Esophagus muscularis mucosa (tissue), 4 donors: ENCODE results near the gene ITSN2. TPM values are rescaled to one million over a fixed set of nuclear protein-coding genes. Genes with fewer than 3 reads are reported as not detected.
"Not testable (repeated sequence)": the region's sequence is repeated elsewhere in the genome, so short reads cannot be mapped to it uniquely, and the experiment has no call there.

Experiments used
- DNase-seq: peaks from one replicate; pipeline ENCODE4 v3.0.0-alpha.2; 2017; ENCODE audit errors: extremely low spot score
- H3K27ac ChIP-seq, 4 donors: fragments of 200-600 bp; sonication (generic); replicated peaks in 1 of 4; 1 replicate in 3 of 4; 2 replicates in 1 of 4; pipeline ENCODE4 v1.5.1; 2016 to 2019; ENCODE audit warnings: mild to moderate bottlenecking in 1 of 4
- H3K27me3 ChIP-seq, 4 donors: fragments of 200-600 bp; sonication (generic); one replicate each; pipeline versions ENCODE4 v1.5.1 to v1.6.0; 2016 to 2019
- H3K36me3 ChIP-seq, 4 donors: fragments of 200-600 bp; sonication (generic); one replicate each; pipeline ENCODE4 v1.5.1; 2016 to 2019
- H3K4me1 ChIP-seq, 4 donors: fragments of 200-600 bp; sonication (generic); one replicate each; pipeline ENCODE4 v1.5.1; 2016 to 2019
- H3K4me3 ChIP-seq, 4 donors: fragments of 200-600 bp; sonication (generic); 1 replicate in 2 of 4; 2 replicates in 2 of 4; pipeline ENCODE4 v1.5.1; 2016 to 2019; ENCODE audit warnings: mild to moderate bottlenecking in 4 of 4, moderate library complexity in 1 of 4
- H3K9me3 ChIP-seq, 4 donors: fragments of 200-600 bp; sonication (generic); 1 replicate in 3 of 4; 2 replicates in 1 of 4; pipeline ENCODE4 v1.5.1; 2016 to 2019
- CTCF ChIP-seq, 3 experiments: fragments of 200-600 bp in 2 of 3; fragments of 450-650 bp in 1 of 3; sonication (generic) in 2 of 3; IDR thresholded peaks; one replicate each; pipeline ENCODE4 v1.5.1; 2017 to 2019; ENCODE audit warnings: antibody characterized with exemption in 3 of 3, mild to moderate bottlenecking in 2 of 3, moderate library complexity in 1 of 3
- EP300 ChIP-seq: sonication (generic); formaldehyde crosslinking; IDR thresholded peaks from one replicate; pipeline ENCODE4 v1.6.1; 2017; ENCODE audit warnings: antibody characterized with exemption
- POLR2A ChIP-seq: fragments of 450-650 bp; IDR thresholded peaks from one replicate; pipeline ENCODE4 v1.6.1; 2017; ENCODE audit warnings: antibody characterized with exemption, moderate library complexity, mild to moderate bottlenecking, low read depth
- POLR2AphosphoS5 ChIP-seq, 2 donors: sonication (generic); formaldehyde crosslinking; IDR thresholded peaks; one replicate each; pipeline ENCODE4 v1.6.1; 2017; ENCODE audit warnings: antibody characterized with exemption in 2 of 2
- WGBS: methylation state at CpG from one replicate; pipeline ENCODE4 v1.1.5; 2018; 5-methylcytosine and 5-hydroxymethylcytosine counted together
- intact Hi-C: fragments of 100-400 bp; cut with DNase I; formaldehyde crosslinking; loops from one replicate; pipeline ENCODE4 v1.15.1; 2023
- total RNA-seq, 4 donors: library from RNA; depleted of rRNA; stranded (reverse); fragments of >200 nt; gene quantifications; one replicate each; pipeline versions ENCODE4 v1.1.0 to v1.2.1, GENCODE V29; 2016

ITSN2 gene
- total RNA-seq, 4 donors from 2014 or later, result 47.0 to 60.2 (median 53.6) TPM

GRCh38 chr2:24203787-24204150 lies 156.6 kb downstream of the ITSN2 start:
- Histone ChIP-seq H3K4me3 (no peak overlapping the region), H3K36me3 (peaks cover 44 to 80% (median 59%) of the 10 kb centered on the region in 4 donors), H3K9me3 (no peaks in the 10 kb centered on the region), H3K27me3 (no peaks in the 10 kb centered on the region), H3K27ac (no peak overlapping the region), H3K4me1 (no peaks in the 10 kb centered on the region)
- TF ChIP-seq POLR2A (no peak), POLR2AphosphoS5 (IDR thresholded peaks at IDR 0.05) (no peak), CTCF (IDR thresholded peaks at IDR 0.05) (no peak), EP300 (no peak)
- intact Hi-C loops, result no loop called here
- 73% methylated on average over 5 of the region's 5 CpGs for WGBS
- no peak for DNase-seq

- intact Hi-C loops, result no loop called here
- DNase-seq, result no peak
- peaks cover 40 to 75% (median 53%) of the 10 kb centered on the region in 4 donors for H3K36me3 ChIP-seq
- no peak for TF ChIP-seq POLR2AphosphoS5 (IDR thresholded peaks at IDR 0.05)
- H3K27me3 ChIP-seq, result no peaks in the 10 kb centered on the region
- 83% methylated on average over 19 of the region's 19 CpGs for WGBS
- H3K4me3 ChIP-seq, result no peak overlapping the region
- H3K4me1 ChIP-seq, result no peaks in the 10 kb centered on the region
- H3K27ac ChIP-seq, result no peak overlapping the region
- H3K9me3 ChIP-seq, result no peaks in the 10 kb centered on the region
Measured at GRCh38 chr2:24203029-24203786, 157.1 kb downstream of the ITSN2 start.

GRCh38 chr2:24200799-24201198 lies 159.5 kb downstream of the ITSN2 start:
- no peak for DNase-seq
- Histone ChIP-seq H3K4me3 (no peak overlapping the region), H3K36me3 (peaks cover 21 to 51% (median 31%) of the 10 kb centered on the region in 4 donors), H3K4me1 (no peaks in the 10 kb centered on the region), H3K27ac (no peak overlapping the region), H3K27me3 (no peaks in the 10 kb centered on the region), H3K9me3 (no peaks in the 10 kb centered on the region)
- intact Hi-C loops, result no loop called here
- WGBS, result 100% methylated on average over 1 of the region's 3 CpGs
- TF ChIP-seq CTCF (IDR thresholded peaks at IDR 0.05), result no peak
- TF ChIP-seq EP300, result no peak
- no peak for TF ChIP-seq POLR2AphosphoS5 (IDR thresholded peaks at IDR 0.05)
- TF ChIP-seq POLR2A, result no peak

GRCh38 chr2:24199968-24200590 lies 160.3 kb downstream of the ITSN2 start:
- no peaks in the 10 kb centered on the region for H3K4me1 ChIP-seq
- no peaks in the 10 kb centered on the region for H3K9me3 ChIP-seq
- intact Hi-C loops, result no loop called here
- no peak for DNase-seq
- no peak overlapping the region for H3K27ac ChIP-seq
- peaks cover 21 to 44% (median 25%) of the 10 kb centered on the region in 4 donors for H3K36me3 ChIP-seq
- WGBS, result 86% methylated on average over 10 of the region's 12 CpGs
- H3K4me3 ChIP-seq, result no peak overlapping the region
- H3K27me3 ChIP-seq, result no peaks in the 10 kb centered on the region
- TF ChIP-seq CTCF (IDR thresholded peaks at IDR 0.05), result no peak
- no peak for TF ChIP-seq EP300
- TF ChIP-seq POLR2A, result no peak
- TF ChIP-seq POLR2AphosphoS5 (IDR thresholded peaks at IDR 0.05), result no peak

- DNase-seq, H3K27ac ChIP-seq, intact Hi-C loops, H3K4me1 ChIP-seq, H3K9me3 ChIP-seq, H3K27me3 ChIP-seq, H3K4me3 ChIP-seq: not testable (repeated sequence)
- H3K36me3 ChIP-seq, result peaks cover 0 to 22% (median 0%) of the 10 kb centered on the region in 4 donors
- 82% methylated on average over 1 of the region's 1 CpG for WGBS
Measured at GRCh38 chr2:24197213-24197612, 163.1 kb downstream of the ITSN2 start.
